ENCODE measurements around the gene RGL4. TPM values are rescaled to one million over a fixed set of nuclear protein-coding genes. Genes with fewer than 3 reads are reported as not detected.

RGL4 gene
- total RNA-seq, 1 donor from 2014 or later: 0.42 TPM

- TF ChIP-seq CTCF (IDR thresholded peaks at IDR 0.05): no peak
- intact Hi-C loops (cut with micrococcal nuclease): no loop called here
- DNase-seq: no peak
- no peaks in the 10 kb centered on the region for H3K9me3 Mint-ChIP-seq
- POLR2A ChIA-PET: no interaction called here
- H3K27ac Mint-ChIP-seq: no peak overlapping the region
- peaks cover 2% of the 10 kb centered on the region for H3K4me1 Mint-ChIP-seq
- ATAC-seq (ENCODE audit: low read depth): no peak
- peaks cover 97% of the 10 kb centered on the region for H3K36me3 Mint-ChIP-seq (ENCODE audit: low read depth)
- H3K27me3 Mint-ChIP-seq: no peaks in the 10 kb centered on the region
- CTCF ChIA-PET: no interaction called here
- H3K4me3 Mint-ChIP-seq: no peak overlapping the region
Measured at GRCh38 chr22:23704829-23705228, 14.0 kb downstream of the RGL4 start.

GRCh38 chr22:23705358-23705757 is 14.5 kb downstream of the RGL4 start:
- no peak for TF ChIP-seq CTCF (IDR thresholded peaks at IDR 0.05)

GRCh38 chr22:23708270-23708669 is 17.5 kb downstream of the RGL4 start:
- no peak for ATAC-seq (ENCODE audit: low read depth)
- ChIA-PET POLR2A (no interaction called here), CTCF (no interaction called here)
- no peak overlapping the region for H3K27ac Mint-ChIP-seq
- no peak for DNase-seq
- H3K9me3 Mint-ChIP-seq: no peaks in the 10 kb centered on the region
- intact Hi-C loops (cut with micrococcal nuclease): no loop called here
- H3K36me3 Mint-ChIP-seq (ENCODE audit: low read depth): peaks cover 93% of the 10 kb centered on the region
- H3K4me3 Mint-ChIP-seq: no peak overlapping the region
- no peaks in the 10 kb centered on the region for H3K27me3 Mint-ChIP-seq
- peaks cover 2% of the 10 kb centered on the region for H3K4me1 Mint-ChIP-seq
- TF ChIP-seq CTCF (IDR thresholded peaks at IDR 0.05): no peak

More at GRCh38 chr22:23705358-23705757, 14.5 kb downstream of the RGL4 start:
- POLR2A ChIA-PET: no interaction called here
- ATAC-seq (ENCODE audit: low read depth) (no peak), DNase-seq (no peak)
- Mint-ChIP-seq H3K9me3 (no peaks in the 10 kb centered on the region), H3K36me3 (ENCODE audit: low read depth) (peaks cover 97% of the 10 kb centered on the region), H3K4me3 (no peak overlapping the region), H3K27ac (no peak overlapping the region), H3K27me3 (no peaks in the 10 kb centered on the region), H3K4me1 (peaks cover 2% of the 10 kb centered on the region)
- CTCF ChIA-PET: no interaction called here
- intact Hi-C loops (cut with micrococcal nuclease): no loop called here

GRCh38 chr22:23709107-23709506 is 18.3 kb downstream of the RGL4 start:
- no peak for DNase-seq
- Mint-ChIP-seq H3K4me3 (no peak overlapping the region), H3K4me1 (peaks cover 5% of the 10 kb centered on the region), H3K27ac (no peak overlapping the region), H3K36me3 (ENCODE audit: low read depth) (peaks cover 91% of the 10 kb centered on the region), H3K27me3 (no peaks in the 10 kb centered on the region), H3K9me3 (no peaks in the 10 kb centered on the region)
- no peak for ATAC-seq (ENCODE audit: low read depth)
- intact Hi-C loops (cut with micrococcal nuclease): no loop called here
- POLR2A ChIA-PET: no interaction called here
- no peak for TF ChIP-seq CTCF (IDR thresholded peaks at IDR 0.05)
- CTCF ChIA-PET: no interaction called here

GRCh38 chr22:23712256-23712655 is 21.4 kb downstream of the RGL4 start:
- no peak for ATAC-seq (ENCODE audit: low read depth)
- no peak overlapping the region for H3K27ac Mint-ChIP-seq
- peaks cover 14% of the 10 kb centered on the region for H3K4me1 Mint-ChIP-seq
- ChIA-PET CTCF (interaction anchor here (0.6 kb wide), 1 partner anchor 57 kb away, joined by 4 read pairs; no protein-coding TSS in a partner anchor), POLR2A (interaction anchor here (1.3 kb wide), 1 partner anchor 182 kb away, joined by 4 read pairs; the partner anchor contains the start of gene MIF)
- no peak for DNase-seq
- H3K36me3 Mint-ChIP-seq (ENCODE audit: low read depth): peaks cover 66% of the 10 kb centered on the region
- H3K9me3 Mint-ChIP-seq: no peaks in the 10 kb centered on the region
- H3K4me3 Mint-ChIP-seq: no peak overlapping the region
- intact Hi-C loops (cut with micrococcal nuclease): no loop called here
- TF ChIP-seq CTCF (IDR thresholded peaks at IDR 0.05): no peak
- H3K27me3 Mint-ChIP-seq: no peaks in the 10 kb centered on the region
